Epithelial cell of esophagus (primary cell): ENCODE measurements around the gene MAP2K5.
"Not testable (repeated sequence)": the region's sequence is repeated elsewhere in the genome, so short reads cannot be mapped to it uniquely, and the experiment has no call there.

Experiments used
- DNase-seq: peaks from one replicate; pipeline ENCODE4 v3.0.0; 2010; ENCODE audit warnings: low read depth
- H3K4me3 ChIP-seq: 2 replicates; pipeline ENCODE4 v1.5.1; 2011; ENCODE audit warnings: mild to moderate bottlenecking, low read length, control low read depth
- CTCF ChIP-seq: IDR thresholded peaks from 2 replicates; pipeline ENCODE4 v1.5.1; 2011; ENCODE audit warnings: low read depth, mild to moderate bottlenecking, low read length, control low read depth, inconsistent platforms; ENCODE audit not compliant: insufficient read depth; ENCODE audit errors: missing control alignments

The MAP2K5 gene

DNA sequence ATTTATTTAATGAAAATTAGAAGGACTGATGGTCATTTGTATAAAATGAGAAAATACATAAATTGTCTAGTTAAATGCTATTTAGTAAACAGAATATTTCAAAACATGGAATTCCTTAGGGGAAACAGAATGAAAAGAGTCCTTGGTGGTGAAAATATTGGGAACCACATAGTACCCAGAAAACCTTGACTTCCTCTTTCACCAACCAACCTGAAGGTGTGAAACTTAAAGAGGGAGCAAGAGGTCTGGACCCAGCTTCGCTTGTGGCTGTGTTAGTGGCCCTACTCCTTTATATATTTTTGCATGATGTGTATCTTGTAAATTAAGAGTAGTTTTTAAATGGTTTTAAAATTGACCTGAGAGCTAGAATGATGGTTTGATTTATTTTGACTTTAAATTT, 64.2 kb downstream of the MAP2K5 start:
- no peak for TF ChIP-seq CTCF
- no peak overlapping the region for H3K4me3 ChIP-seq
- DNase-seq = no peak

GRCh38 chr15:67607329-67607728, 64.8 kb downstream of the MAP2K5 start:
- no peak for DNase-seq
- no peak for TF ChIP-seq CTCF
- no peak overlapping the region for H3K4me3 ChIP-seq

GRCh38 chr15:67607959-67608637, 65.6 kb downstream of the MAP2K5 start:
- no peak overlapping the region for H3K4me3 ChIP-seq
- DNase-seq = no peak
- TF ChIP-seq CTCF = no peak

DNA sequence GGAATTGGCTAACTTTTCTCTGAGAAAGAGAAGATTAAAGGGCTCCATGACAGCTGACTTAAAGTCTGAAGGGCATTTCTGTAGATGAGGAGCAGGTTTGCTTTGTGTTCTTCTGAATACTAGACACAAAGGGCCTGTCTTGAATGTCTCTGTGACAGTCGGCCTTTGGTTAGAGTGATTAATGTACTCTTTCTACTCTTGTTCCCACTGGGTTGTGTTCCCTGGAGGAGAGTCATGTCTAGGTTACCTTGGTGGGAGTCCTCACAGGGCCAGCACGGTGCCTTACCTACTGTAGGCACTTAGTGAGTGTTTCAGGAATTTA, 66.1 kb downstream of the MAP2K5 start:
- TF ChIP-seq CTCF = no peak
- no peak overlapping the region for H3K4me3 ChIP-seq
- DNase-seq = no peak

DNA sequence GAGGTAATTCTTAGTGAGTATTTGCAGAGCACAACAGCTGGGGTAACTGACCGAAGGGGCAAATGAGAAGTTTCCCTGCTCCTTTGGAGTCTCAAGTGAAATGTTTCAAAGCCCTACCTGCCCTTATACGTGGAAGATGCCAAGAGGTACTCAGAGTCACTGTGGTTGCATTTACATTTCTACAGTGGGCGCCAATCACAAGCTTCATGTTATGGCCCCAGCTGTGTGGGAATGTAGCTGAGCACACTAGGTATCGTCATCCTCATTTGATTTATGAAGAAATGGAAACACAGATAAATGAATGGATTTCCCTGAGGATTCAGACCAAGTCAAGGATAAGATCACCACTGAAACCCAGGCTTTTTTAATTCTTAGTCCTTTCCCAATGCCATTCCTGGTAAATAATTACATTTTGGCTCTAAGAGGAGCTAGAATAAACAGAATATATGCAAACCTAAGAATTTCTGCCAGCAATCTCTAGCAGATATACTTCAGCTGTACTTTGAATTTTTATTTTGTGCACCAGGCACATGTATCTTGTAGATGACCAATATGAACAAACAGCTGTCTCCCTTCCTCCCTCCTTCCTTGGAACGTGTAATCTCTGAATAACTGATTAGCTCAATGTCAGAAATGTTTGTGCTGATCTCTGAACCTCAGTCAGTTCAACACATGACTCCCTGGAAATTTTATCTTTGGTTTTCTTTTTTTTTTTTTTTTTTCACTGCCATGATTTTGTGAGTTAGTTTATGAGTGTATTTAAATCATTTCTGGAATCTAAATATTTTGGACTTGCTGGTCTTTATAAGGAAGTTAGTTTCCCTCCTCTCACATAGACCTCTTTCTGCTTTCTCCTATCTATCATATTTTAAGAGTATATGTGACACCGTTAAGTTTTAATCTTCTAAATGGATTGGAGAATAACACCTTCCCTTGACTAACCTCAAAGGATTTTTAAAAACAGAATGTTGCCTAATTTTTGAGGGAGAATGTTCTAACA, 69.2 kb downstream of the MAP2K5 start:
- H3K4me3 ChIP-seq = no peak overlapping the region
- DNase-seq = no peak
- TF ChIP-seq CTCF = no peak

GRCh38 chr15:67613211-67613610, 70.7 kb downstream of the MAP2K5 start:
- H3K4me3 ChIP-seq = no peak overlapping the region
- no peak for DNase-seq
- TF ChIP-seq CTCF = no peak

GRCh38 chr15:67613708-67614107, 71.2 kb downstream of the MAP2K5 start:
- DNase-seq = no peak

DNA sequence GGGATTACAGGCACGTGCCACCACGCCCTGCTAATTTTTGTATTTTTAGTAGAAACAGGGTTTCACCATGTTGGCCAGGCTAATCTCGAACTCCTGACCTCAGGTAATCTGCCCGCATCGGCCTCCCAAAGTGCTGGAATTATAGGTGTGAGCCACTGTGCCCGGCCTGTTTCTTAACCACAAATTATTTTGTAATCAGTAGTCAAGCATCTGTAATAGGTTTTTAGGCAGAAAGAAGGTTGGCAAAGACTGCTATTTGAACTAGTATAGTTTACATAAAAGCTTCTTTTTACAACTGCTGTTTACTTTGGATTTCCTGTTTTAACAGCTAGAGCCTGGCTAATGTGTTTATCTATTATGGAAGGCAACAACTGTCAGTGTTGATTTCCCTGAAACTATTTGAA, 72.6 kb downstream of the MAP2K5 start:
- DNase-seq, H3K4me3 ChIP-seq: not testable (repeated sequence)

More at GRCh38 chr15:67613708-67614107, 71.2 kb downstream of the MAP2K5 start:
- no peak for TF ChIP-seq CTCF
- no peak overlapping the region for H3K4me3 ChIP-seq
